Endothelial cell of umbilical vein (primary cell): ENCODE results near the gene MEF2C. TPM values are rescaled to one million over a fixed set of nuclear protein-coding genes. Genes with fewer than 3 reads are reported as not detected.

ENCODE experiments used
- BruUV-seq: library from RNA; stranded (reverse); fragments of 400-500 nt; replicated peaks from 2 replicates; lab custom pipeline; 2021; lab: Mats Ljungman, UMichigan
- CTCF ChIA-PET: fragments of 300-600, 350-600 bp; sonication (Branson Sonifier 250); formaldehyde crosslinking; loops from one replicate; lab custom pipeline; 2021; ENCODE audit warnings: antibody characterized with exemption, inconsistent platforms; lab: Charles Lee
- POLR2A ChIA-PET: fragments of 300-600, 350-600 bp; sonication (Branson Sonifier 250); formaldehyde crosslinking; loops from one replicate; lab custom pipeline; 2021; ENCODE audit warnings: antibody characterized with exemption, inconsistent platforms; lab: Charles Lee
- DNase-seq: peaks from one replicate; pipeline ENCODE4 v3.0.0-alpha.2; 2011; ENCODE audit warnings: low read depth, low spot score
- FAIRE-seq: peaks from 2 replicates; lab custom pipeline; 2011; peaks lifted over from hg19 to GRCh38; lab: Jason Lieb, UNC
- H2AFZ ChIP-seq: 2 replicates; pipeline ENCODE4 v1.6.0; 2012; ENCODE audit warnings: low read depth, low read length, control low read depth, inconsistent platforms
- H3K27ac ChIP-seq: 2 replicates; pipeline ENCODE4 v1.5.1; 2011; ENCODE audit warnings: low read depth, mild to moderate bottlenecking, control low read depth, low read length, moderate library complexity; ENCODE audit not compliant: insufficient read depth
- H3K27me3 ChIP-seq, 2 experiments: 2 replicates each; pipeline versions ENCODE4 v1.6.0 to v1.6.1; 2011; ENCODE audit warnings: low read length in 2 of 2, mixed read lengths in 1 of 2; ENCODE audit not compliant: control insufficient read depth in 2 of 2, insufficient read depth in 2 of 2
- H3K36me3 ChIP-seq, 2 experiments: 2 replicates in 1 of 2; 3 replicates in 1 of 2; pipeline ENCODE4 v1.5.1; 2011; ENCODE audit warnings: low read length in 2 of 2, mild to moderate bottlenecking in 1 of 2, moderate library complexity in 1 of 2; ENCODE audit not compliant: control insufficient read depth in 2 of 2, insufficient read depth in 2 of 2; ENCODE audit errors: extremely low read depth in 1 of 2
- H3K4me1 ChIP-seq: 3 replicates; pipeline ENCODE4 v1.5.1; 2011; ENCODE audit warnings: mild to moderate bottlenecking, low read length; ENCODE audit not compliant: control insufficient read depth, insufficient read depth; ENCODE audit errors: extremely low read depth
- H3K4me2 ChIP-seq: 2 replicates; pipeline ENCODE4 v1.6.1; 2011; ENCODE audit warnings: low read length, control low read depth, mixed read lengths; ENCODE audit not compliant: insufficient read depth
- H3K4me3 ChIP-seq, 3 experiments: fragments of 200-600 bp in 1 of 3; sonication (generic), shearing (Covaris generic) in 1 of 3; replicated peaks in 1 of 3; 2 replicates each; pipeline ENCODE4 v1.5.1; 2011 to 2016; ENCODE audit warnings: control low read depth in 3 of 3, low read length in 3 of 3, mild to moderate bottlenecking in 2 of 3, inconsistent platforms in 1 of 3, low read depth in 1 of 3, moderate library complexity in 1 of 3; ENCODE audit not compliant: insufficient read depth in 1 of 3
- H3K79me2 ChIP-seq: 2 replicates; pipeline ENCODE4 v1.6.0; 2012; ENCODE audit warnings: low read length, inconsistent platforms; ENCODE audit not compliant: control insufficient read depth, insufficient read depth
- H3K9ac ChIP-seq: replicated peaks from 2 replicates; pipeline ENCODE3; 2011; ENCODE audit warnings: low read length, control low read depth; ENCODE audit not compliant: insufficient read depth; ENCODE audit errors: extremely low read depth
- H3K9me1 ChIP-seq: replicated peaks from 3 replicates; pipeline ENCODE4 v1.6.0; 2011; ENCODE audit warnings: mild to moderate bottlenecking, low read length; ENCODE audit not compliant: control insufficient read depth, insufficient read depth; ENCODE audit errors: extremely low read depth
- H3K9me3 ChIP-seq: replicated peaks from 2 replicates; pipeline ENCODE4 v1.5.1; 2012; ENCODE audit warnings: low read length, inconsistent platforms; ENCODE audit not compliant: control insufficient read depth, insufficient read depth
- H4K20me1 ChIP-seq: replicated peaks from 2 replicates; pipeline ENCODE3; 2011; ENCODE audit warnings: mild to moderate bottlenecking, low read length; ENCODE audit not compliant: control insufficient read depth, insufficient read depth; ENCODE audit errors: extremely low read depth
- CTCF ChIP-seq, 2 donors: IDR thresholded peaks; 1 replicate in 1 of 2; 2 replicates in 1 of 2; pipeline ENCODE4 v1.5.1; 2011; ENCODE audit warnings: low read length in 2 of 2, mild to moderate bottlenecking in 2 of 2, moderate library complexity in 2 of 2, control low read depth in 1 of 2, inconsistent platforms in 1 of 2, low read depth in 1 of 2; ENCODE audit not compliant: insufficient read depth in 1 of 2; ENCODE audit errors: extremely low read depth in 1 of 2
- EZH2 ChIP-seq: IDR thresholded peaks from 2 replicates; pipeline ENCODE4 v1.6.1; 2012; ENCODE audit warnings: borderline replicate concordance, low read depth, mild to moderate bottlenecking, moderate library complexity, low read length, inconsistent platforms; ENCODE audit not compliant: severe bottlenecking
- FOS ChIP-seq: IDR thresholded peaks from 2 replicates; pipeline ENCODE4 v1.6.1; 2011; ENCODE audit warnings: mild to moderate bottlenecking, low read length, moderate library complexity, borderline replicate concordance; ENCODE audit not compliant: insufficient read depth
- GATA2 ChIP-seq: IDR thresholded peaks from 2 replicates; pipeline ENCODE4 v1.7.0; 2011; ENCODE audit warnings: low read depth, mild to moderate bottlenecking, moderate library complexity, mixed read lengths, low read length; ENCODE audit not compliant: insufficient read length, insufficient read depth
- JUN ChIP-seq: IDR thresholded peaks from 2 replicates; pipeline ENCODE4 v1.6.1; 2011; ENCODE audit warnings: borderline replicate concordance, low read depth; ENCODE audit not compliant: insufficient read length, insufficient read depth
- MAX ChIP-seq: IDR thresholded peaks from 2 replicates; pipeline ENCODE4 v1.6.1; 2011; ENCODE audit not compliant: insufficient read depth, insufficient read length
- MYC ChIP-seq: IDR thresholded peaks from one replicate; pipeline ENCODE4 v1.6.1; 2011; ENCODE audit warnings: mild to moderate bottlenecking, low read depth, low read length
- POLR2A ChIP-seq: IDR thresholded peaks from 2 replicates; pipeline ENCODE4 v1.6.1; 2012; ENCODE audit warnings: low read depth, mild to moderate bottlenecking, control low read depth, low read length
- POLR2AphosphoS5 ChIP-seq: IDR thresholded peaks from 2 replicates; pipeline ENCODE4 v1.6.1; 2012; ENCODE audit warnings: low read depth, mild to moderate bottlenecking, control low read depth, low read length, moderate library complexity; ENCODE audit not compliant: insufficient read depth
- dilution Hi-C: fragments of 300-500 bp; cut with MboI; formaldehyde crosslinking; loops from one replicate; pipeline ENCODE4 v1.15.0; 2019; ENCODE audit warnings: low sequenced_read_pairs; ENCODE audit not compliant: extremely low pct_ligation_motif_present
- intact Hi-C: fragments of 100-400 bp; cut with micrococcal nuclease; formaldehyde crosslinking; loops from one replicate; pipeline ENCODE4 v1.10.0; 2022
- polyA plus RNA-seq, 4 experiments: library from polyadenylated mRNA; depleted of rRNA in 3 of 4; stranded (reverse) in 3 of 4; unstranded in 1 of 4; fragments of >200 nt; gene quantifications; 2 replicates each; pipeline versions ENCODE4 v1.2.1 to v1.2.3, GENCODE V29; 2011 to 2012; ENCODE audit warnings: missing spikeins in 1 of 4
- total RNA-seq: library from RNA; stranded (reverse); gene quantifications from 2 replicates; pipeline ENCODE4 v1.2.3, GENCODE V29; 2021

Gene MEF2C
- total and polyA plus RNA-seq, 2 donors (not counting 3 experiments of a cell fraction or from before 2014, with no cell fraction given) = 21.2 to 67.7 TPM

GRCh38 chr5:88841212-88841611 is 41.8 kb downstream of the MEF2C start:
- CTCF ChIA-PET = interaction anchor here (1.6 kb wide), 2 partner anchors 11 to 12 kb away, joined by 4 to 5 read pairs; no protein-coding TSS in a partner anchor

GRCh38 chr5:88840495-88840894 is 42.5 kb downstream of the MEF2C start:
- ChIA-PET CTCF (interaction anchor here (1.6 kb wide), 2 partner anchors 11 to 12 kb away, joined by 4 to 5 read pairs; no protein-coding TSS in a partner anchor), POLR2A (no interaction called here)
- no peak overlapping the region for H2AFZ ChIP-seq
- H4K20me1 ChIP-seq = no peaks in the 10 kb centered on the region
- TF ChIP-seq CTCF (IDR thresholded peaks at IDR 0.05; ENCODE audit: extremely low read depth in 1 of 2, insufficient read depth in 1 of 2, low read depth in 1 of 2, low read length in 2 of 2) (no peak), POLR2AphosphoS5 (no peak), JUN (no peak), POLR2A (no peak), MYC (no peak), FOS (no peak), GATA2 (no peak), MAX (no peak), EZH2 (no peak)
- DNase-seq (no peak), FAIRE-seq (no peak)
- H3K4me2 ChIP-seq = no peak overlapping the region
- dilution Hi-C loops (no loop called here), intact Hi-C loops (no loop called here)
- H3K4me1 ChIP-seq = peaks cover 21% of the 10 kb centered on the region
- H3K27ac ChIP-seq = no peak overlapping the region
- no peak overlapping the region for H3K9ac ChIP-seq
- no TSS peak for BruUV-seq
- H3K27me3 ChIP-seq = no peaks in the 10 kb centered on the region
- H3K4me3 ChIP-seq = no peak overlapping the region
- H3K79me2 ChIP-seq = no peaks in the 10 kb centered on the region
- H3K36me3 ChIP-seq = no peaks in the 10 kb centered on the region
- no peaks in the 10 kb centered on the region for H3K9me3 ChIP-seq
- no peaks in the 10 kb centered on the region for H3K9me1 ChIP-seq

More at GRCh38 chr5:88841212-88841611, 41.8 kb downstream of the MEF2C start:
- DNase-seq = no peak
- H3K27me3 ChIP-seq = no peaks in the 10 kb centered on the region
- H3K9ac ChIP-seq = no peak overlapping the region
- intact Hi-C loops (no loop called here), dilution Hi-C loops (no loop called here)
- POLR2A ChIA-PET = no interaction called here
- TF ChIP-seq EZH2 = no peak
- TF ChIP-seq POLR2AphosphoS5 = no peak
- TF ChIP-seq JUN = no peak
- TF ChIP-seq MAX = no peak
- no peak overlapping the region for H3K27ac ChIP-seq
- H3K79me2 ChIP-seq = no peaks in the 10 kb centered on the region
- no TSS peak for BruUV-seq
- no peaks in the 10 kb centered on the region for H3K9me1 ChIP-seq
- H4K20me1 ChIP-seq = no peaks in the 10 kb centered on the region
- H3K4me2 ChIP-seq = no peak overlapping the region
- no peaks in the 10 kb centered on the region for H3K36me3 ChIP-seq
- no peak overlapping the region for H3K4me3 ChIP-seq
- no peaks in the 10 kb centered on the region for H3K9me3 ChIP-seq
- no peak for FAIRE-seq
- H3K4me1 ChIP-seq = peaks cover 20% of the 10 kb centered on the region
- no peak overlapping the region for H2AFZ ChIP-seq
